Fibroblast of villous mesenchyme (primary cell): ENCODE results near the gene MSH3. TPM values are rescaled to one million over a fixed set of nuclear protein-coding genes. Genes with fewer than 3 reads are reported as not detected.
A peak's percentile ranks its signal among the peaks of the same experiment; 100 is the strongest.
"Not testable (repeated sequence)": the region's sequence is repeated elsewhere in the genome, so short reads cannot be mapped to it uniquely, and the experiment has no call there.

Source experiments
- DNase-seq: peaks from one replicate; pipeline ENCODE4 v3.0.0-alpha.2; 2010; ENCODE audit warnings: low read depth
- H3K4me3 ChIP-seq: 2 replicates; pipeline ENCODE4 v1.5.1; 2011; ENCODE audit warnings: low read depth, mild to moderate bottlenecking, low read length
- total RNA-seq: library from RNA; depleted of rRNA; stranded (reverse); fragments of >200 nt; gene quantifications from 2 replicates; pipeline ENCODE4 v1.2.3, GENCODE V29; 2012
- TF ChIP-seq, protein P1 (sequence below): IDR thresholded peaks from 2 replicates; pipeline ENCODE4 v1.5.1; 2012; ENCODE audit warnings: low read depth, mild to moderate bottlenecking, low read length; ENCODE audit not compliant: insufficient read depth

Gene MSH3
- total RNA-seq, 1 donor: 22.5 TPM

DNA sequence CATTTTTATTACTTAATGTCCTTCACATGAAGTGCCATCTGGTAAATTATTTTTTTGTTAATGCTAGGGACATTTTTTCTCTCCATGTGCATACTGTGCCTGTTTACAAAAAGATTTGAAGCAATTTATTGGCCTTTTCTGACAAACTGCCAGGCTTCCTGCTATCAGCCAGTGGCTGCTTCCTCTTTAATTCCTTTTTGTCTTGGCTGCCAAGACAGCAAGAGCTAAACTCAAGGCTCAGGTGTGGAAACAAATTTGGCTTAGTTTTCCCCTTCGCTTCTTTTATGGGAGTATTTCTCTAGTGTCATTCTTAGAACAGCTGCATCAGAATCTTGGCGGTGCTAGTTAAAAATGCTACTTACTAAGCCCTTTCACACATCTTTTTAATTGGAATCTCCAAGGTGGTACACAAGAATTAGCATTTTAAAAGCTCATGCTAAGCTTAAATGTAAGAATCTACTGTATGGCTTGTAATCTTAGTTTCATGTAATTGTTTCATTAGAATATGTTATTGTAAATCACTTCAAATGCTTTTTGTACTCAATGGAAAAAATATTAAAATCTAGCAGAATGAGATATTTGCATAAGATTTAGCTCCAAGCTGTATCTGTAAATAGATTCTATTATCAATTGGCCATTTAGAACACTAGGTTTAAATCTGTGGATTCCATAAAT lies 171.5 kb downstream of the MSH3 start:
- DNase-seq: peak; percentile 36
- H3K4me3 ChIP-seq: no peak overlapping the region
- TF ChIP-seq, protein P1, sequence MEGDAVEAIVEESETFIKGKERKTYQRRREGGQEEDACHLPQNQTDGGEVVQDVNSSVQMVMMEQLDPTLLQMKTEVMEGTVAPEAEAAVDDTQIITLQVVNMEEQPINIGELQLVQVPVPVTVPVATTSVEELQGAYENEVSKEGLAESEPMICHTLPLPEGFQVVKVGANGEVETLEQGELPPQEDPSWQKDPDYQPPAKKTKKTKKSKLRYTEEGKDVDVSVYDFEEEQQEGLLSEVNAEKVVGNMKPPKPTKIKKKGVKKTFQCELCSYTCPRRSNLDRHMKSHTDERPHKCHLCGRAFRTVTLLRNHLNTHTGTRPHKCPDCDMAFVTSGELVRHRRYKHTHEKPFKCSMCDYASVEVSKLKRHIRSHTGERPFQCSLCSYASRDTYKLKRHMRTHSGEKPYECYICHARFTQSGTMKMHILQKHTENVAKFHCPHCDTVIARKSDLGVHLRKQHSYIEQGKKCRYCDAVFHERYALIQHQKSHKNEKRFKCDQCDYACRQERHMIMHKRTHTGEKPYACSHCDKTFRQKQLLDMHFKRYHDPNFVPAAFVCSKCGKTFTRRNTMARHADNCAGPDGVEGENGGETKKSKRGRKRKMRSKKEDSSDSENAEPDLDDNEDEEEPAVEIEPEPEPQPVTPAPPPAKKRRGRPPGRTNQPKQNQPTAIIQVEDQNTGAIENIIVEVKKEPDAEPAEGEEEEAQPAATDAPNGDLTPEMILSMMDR: no peak

DNA sequence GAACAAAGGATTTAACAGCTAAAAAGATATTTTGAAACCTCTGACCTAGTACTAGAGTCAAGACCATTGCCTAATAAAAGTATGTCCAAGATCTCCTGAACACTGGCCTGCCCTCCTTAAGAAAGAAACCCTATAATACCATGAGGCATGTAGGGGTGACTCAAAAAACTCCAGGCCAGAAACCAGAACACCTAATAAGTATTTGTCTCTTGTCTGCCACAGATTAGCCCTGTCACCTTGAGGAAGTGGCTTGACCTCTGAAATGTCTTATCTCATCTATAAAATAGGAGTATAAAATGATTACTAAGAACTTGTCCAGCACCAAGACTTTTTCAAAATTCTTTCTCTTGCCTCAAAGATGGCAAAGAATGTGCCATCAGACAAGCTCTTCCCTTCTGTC lies 180.3 kb downstream of the MSH3 start:
- TF ChIP-seq, protein P1: no peak
- no peak for DNase-seq

DNA sequence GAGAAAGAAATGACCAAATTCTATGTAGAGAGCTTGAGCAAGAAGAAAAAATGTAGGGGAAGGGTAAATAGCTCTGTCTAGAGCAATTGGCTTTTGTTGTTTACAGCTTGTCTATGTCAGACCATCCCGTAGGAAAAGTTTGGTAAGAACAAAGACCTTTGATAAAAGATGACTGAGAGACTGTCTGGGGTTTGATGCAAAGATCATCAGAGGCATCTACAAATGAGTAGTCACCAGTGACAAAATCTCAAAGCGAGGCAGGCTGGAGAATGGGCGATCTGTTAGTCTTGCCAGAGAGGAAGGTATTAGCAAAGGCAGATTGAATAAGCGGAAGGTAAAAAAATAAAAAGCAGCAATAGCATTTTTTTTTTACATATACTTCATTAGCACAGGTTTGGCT lies 180.7 kb downstream of the MSH3 start:
- DNase-seq: no peak
- H3K4me3 ChIP-seq: no peak overlapping the region
- TF ChIP-seq, protein P1: no peak

More for the DNA sequence above, 180.3 kb downstream of the MSH3 start:
- H3K4me3 ChIP-seq: no peak overlapping the region

DNA sequence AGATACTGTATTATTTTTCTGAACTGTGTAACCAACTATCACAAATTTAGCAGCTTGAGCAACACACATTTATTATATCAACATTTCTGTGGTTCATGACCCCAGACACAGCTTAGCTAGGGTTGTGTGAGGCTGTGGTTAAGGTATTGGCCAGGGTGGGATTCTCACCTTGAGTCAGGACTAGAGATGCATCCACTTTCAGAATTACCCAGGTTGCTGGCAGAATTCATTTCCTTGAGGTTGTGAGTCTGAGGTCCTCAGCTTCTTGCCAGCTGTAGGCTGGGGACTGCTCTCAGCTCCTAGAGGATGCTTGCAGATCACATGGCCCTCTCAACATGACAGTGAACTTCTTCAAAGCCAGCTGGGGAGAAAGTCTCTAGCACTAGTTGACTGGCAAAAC lies 183.2 kb downstream of the MSH3 start:
- no peak for DNase-seq
- TF ChIP-seq, protein P1: no peak
- no peak overlapping the region for H3K4me3 ChIP-seq

DNA sequence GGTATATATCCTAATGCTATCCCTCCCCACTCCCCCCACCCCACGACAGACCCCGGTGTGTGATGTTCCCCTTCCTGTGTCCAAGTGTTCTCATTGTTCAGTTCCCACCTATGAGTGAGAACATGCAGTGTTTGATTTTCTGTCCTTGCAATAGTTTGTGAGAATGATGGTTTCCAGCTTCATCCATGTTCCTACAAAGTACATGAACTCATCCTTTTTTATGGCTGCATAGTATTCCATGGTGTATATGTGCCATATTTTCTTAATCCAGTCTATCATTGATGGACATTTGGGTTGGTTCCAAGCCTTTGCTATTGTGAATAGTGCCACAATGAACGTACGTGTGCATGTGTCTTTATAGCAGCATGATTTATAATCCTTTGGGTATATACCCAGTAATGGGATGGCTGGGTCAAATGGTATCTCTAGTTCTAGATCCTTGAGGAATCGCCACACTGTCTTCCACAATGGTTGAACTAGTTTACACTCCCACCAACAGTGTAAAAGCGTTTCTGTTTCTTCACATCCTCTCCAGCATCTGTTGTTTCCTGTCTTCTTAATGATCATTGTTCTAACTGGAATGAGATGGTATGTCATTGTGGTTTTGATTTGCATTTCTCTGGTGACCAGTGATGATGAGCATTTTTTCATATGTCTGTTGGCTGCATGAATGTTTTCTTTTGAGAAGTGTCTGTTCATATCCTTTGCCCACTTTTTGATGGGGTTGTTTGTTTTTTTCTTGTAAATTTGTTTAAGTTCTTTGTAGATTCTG lies 186.8 kb downstream of the MSH3 start:
- not testable (repeated sequence) for H3K4me3 ChIP-seq
- peak; percentile 2 for DNase-seq

DNA sequence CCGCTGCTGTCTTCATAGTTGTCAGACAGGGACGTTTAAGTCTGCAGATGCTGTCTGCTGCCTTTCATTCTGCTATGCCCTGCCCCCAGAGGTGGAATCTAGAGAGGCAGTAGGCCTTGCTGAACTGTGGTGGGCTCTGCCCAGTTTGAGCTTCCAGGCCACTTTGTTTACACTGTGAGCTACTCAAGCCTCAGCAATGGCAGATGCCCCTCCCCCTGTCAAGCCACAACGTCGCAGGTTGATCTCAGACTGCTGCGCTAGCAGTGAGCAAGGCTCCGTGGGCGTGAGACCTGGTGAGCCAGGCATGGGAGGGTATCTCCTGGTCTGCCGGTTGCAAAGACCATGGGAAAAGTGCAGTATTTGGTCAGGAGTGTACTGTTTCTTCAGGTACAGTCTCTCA lies 192.0 kb downstream of the MSH3 start:
- H3K4me3 ChIP-seq, DNase-seq: not testable (repeated sequence)

DNA sequence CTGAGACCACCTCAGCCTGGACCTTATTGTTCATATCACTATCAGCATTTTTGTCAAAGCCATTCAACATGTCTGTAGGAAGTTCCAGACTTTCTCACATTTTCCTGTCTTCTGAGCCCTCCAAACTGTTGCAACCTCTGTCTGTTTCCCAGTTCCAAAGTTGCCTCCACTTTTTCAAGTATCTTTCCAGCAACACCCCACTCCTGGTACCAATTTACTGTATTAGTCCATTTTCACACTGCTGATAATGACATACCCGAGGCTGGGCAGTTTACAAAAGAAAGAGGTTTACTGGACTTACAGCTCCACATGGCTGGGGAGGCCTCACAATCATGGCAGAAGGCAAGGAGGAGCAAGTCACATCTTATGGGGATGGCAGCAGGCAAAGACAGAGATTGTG lies 195.7 kb downstream of the MSH3 start:
- not testable (repeated sequence) for DNase-seq, H3K4me3 ChIP-seq

DNA sequence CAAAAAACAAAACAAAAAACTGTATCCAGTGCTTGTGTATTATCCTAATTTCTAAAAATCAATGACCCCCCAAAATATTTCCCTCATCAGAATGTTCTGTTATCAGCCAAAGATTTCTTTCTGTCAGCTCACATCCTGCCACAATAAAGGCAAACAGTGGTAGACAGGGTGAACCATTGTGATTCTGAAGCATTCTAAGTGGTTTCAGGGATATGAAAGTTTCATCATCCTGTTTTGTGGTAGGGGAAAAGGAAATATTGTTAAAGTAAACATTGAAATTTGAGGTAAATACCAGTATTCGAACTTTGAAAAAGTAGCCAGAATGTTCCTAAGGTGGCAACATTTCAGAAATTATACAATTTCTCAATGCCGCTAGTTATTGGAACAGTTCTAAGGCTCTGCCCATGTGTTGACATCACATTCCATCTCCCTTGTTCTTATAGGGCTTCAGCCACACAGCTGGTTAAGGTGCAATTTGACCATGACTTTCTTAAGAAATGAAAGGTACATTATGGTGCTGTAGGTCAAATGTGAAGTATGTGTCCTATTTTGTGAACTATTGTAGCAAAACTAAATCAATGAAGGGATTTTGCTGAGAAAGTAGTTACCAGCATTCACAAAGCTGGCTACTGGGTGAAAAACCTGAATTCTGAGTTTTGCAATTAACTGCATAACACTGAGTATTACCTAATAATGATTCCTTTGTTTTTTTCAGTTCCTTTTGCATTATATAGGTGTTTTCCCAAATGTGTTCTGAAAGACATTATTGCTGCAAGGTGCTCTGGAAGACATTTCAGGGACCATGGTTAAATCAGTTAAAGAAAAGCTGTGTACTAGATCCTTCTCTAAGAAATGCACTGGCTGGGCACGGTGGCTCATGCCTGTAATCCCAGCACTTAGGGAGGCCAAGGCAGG lies 198.1 kb downstream of the MSH3 start:
- TF ChIP-seq, protein P1: no peak
- no peak for DNase-seq
- no peak overlapping the region for H3K4me3 ChIP-seq
